Hematopoietic multipotent progenitor cell (in vitro differentiated cells): ENCODE results near the gene AP2A1. TPM values are rescaled to one million over a fixed set of nuclear protein-coding genes. Genes with fewer than 3 reads are reported as not detected.

Experiments
- DNase-seq, 3 donors: peaks; one replicate each; pipeline ENCODE4 v3.0.0-alpha.2; 2011 to 2015; ENCODE audit warnings: low read depth in 2 of 3, low spot score in 2 of 3
- total RNA-seq: library from RNA; depleted of rRNA; stranded (reverse); fragments of >200 nt; gene quantifications from one replicate; pipeline ENCODE4 v1.2.3, GENCODE V29; 2012

Gene AP2A1
- total RNA-seq, 1 donor, result 67.9 TPM

DNA sequence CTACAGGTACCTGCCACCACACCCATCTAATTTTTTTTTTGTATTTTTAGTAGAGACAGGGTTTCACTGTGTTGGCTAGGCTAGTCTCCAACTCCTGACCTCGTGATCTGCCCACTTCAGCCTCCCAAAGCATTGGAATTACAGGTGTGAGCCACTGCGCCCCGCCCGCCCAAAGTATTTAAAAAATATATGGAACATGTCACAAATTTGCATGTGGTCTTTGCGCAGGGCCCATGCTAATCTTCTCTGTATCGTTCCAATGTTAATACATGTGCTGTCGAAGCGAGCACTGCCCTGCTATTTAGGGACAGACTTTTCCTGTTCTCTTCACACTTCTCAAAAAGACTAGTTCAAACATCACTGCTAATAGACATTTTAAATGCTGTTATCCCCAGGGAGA is 2.5 kb upstream of the AP2A1 start:
- no peak for DNase-seq

DNA sequence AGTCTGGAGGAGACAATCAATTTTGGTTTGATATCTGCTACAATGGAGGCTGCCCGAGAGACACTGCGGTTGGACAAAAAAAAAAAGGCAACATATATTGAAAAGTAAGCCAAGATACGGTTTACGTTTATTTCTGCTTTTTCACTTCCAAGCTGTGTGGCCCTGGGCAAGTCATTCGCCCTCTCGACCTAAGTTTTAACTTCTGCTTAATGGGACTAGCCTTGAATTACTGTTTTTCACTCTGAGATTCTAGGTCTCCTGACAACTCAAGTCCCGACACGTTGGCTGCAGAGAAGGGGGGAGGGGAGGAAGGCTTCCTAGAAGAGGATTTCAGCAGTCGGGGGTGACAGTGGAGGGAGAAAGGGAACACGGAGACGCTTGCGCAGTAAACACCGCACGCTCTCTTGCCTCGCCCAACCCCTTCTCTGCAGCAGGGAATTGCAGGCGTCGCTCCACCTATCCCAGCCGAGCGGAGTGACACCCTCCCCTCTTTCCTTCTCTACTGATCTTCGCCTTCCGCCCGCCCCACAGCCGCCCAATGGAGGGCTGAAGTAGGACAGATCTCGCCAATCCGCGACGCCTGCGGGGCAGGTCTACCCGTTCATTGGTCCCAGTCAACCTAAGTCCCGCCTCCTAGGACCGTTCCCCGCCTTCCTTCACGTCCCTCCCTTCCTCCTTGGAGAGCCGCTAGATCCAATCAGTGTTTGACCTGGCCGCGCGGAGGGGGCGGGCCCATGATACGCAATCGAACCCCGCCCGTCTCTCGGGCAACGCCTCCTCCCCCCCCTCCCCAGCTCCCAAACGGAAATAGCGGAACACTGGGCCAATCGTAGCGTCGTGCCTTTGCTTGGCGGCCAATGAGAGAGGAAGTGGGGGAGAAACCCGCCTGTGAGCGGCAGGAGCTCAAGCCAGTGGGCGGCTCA is 533 bp upstream of the AP2A1 start:
- DNase-seq, result peak; percentile 97 to 100 (median 100)

DNA sequence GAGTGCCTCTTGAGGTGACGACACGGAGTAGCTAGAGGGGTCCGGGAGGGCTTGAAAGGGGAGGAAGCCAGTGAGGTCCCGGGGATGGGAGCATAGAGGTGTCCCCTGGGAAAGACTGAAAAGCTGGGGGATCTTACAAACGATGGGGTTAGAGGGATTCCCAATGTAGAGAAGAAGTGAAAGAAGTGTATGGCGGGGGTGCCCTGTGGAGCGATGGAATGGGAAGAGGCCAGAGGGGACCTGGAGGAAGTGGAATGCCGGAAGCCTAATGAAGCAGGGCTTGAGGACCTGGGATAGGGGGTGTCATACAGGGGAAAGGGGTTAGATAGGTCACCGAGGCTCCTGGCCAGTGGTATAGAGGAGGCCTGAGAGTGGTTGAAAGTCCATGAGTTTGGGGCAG is 580 bp downstream of the AP2A1 start:
- no peak for DNase-seq

DNA sequence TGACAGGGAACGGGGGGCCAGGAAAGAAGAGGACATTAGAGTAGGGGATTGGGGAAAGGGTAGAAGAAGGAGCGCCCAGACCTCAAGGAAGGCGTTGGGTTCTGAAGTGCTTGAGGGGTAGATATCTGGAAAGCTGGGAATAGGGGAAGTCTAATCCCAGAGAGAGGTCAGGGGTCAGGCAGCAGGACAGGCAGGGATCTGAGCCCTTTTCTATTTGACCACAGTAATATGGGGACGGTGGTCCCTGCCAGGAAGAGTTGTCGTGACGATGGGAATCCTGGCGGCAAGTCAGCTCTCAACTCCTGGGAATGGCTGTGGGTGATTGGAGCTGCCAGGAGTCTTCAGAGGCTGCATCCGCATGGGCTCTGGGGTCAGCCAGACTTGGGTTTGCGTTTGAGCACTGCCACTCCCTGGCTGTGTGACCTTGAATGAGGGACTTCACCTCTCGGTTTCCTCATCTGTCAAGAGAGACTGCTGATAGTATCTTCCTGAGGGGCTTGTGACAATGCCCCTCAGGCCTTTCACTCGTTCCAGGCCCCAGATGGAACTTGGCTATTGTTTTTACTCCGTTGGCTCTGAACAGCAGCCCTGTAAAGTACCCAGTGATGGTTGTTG is 1.3 kb downstream of the AP2A1 start:
- no peak for DNase-seq

DNA sequence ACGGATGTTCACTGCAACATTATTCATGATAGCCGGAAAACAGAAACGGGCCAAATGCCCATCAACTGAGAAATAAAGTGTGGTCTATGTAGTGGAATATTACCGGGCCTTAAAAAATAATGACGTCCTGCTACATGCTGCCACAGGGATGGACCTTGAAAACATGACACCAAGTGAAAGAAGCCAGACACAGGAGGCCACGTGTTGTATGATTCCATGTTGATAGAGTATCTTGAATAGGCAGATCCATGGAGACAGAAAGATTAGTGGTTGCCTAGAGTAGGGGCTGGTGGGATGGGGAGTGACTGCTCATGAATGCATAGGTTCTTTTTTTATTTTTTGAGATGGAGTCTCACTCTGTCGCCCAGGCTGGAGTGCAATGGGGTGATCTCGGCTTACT is 3.7 kb downstream of the AP2A1 start:
- no peak for DNase-seq

DNA sequence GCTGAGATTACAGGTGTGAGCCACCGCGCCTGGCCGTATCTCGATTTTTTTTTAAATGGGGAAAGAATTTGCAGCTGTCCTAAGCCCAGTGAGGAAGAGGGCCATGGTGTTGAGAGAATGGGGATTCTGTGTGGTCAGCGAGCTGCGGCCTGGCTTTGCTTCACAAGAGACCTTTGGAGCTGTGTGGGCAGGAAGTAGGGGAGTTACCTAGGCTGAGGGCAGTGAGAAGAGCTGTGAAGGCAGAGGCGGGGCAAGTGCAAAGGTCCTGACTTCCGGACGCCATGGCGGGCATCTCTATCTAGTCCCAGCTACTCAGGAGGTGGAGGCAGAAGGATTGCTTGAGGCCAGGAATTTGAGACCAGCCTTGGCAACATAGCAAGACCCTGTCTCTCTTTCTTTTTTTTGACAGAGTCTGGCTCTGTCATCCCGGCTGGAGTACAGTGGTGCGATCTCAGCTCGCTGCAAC is 4.9 kb downstream of the AP2A1 start:
- no peak for DNase-seq

DNA sequence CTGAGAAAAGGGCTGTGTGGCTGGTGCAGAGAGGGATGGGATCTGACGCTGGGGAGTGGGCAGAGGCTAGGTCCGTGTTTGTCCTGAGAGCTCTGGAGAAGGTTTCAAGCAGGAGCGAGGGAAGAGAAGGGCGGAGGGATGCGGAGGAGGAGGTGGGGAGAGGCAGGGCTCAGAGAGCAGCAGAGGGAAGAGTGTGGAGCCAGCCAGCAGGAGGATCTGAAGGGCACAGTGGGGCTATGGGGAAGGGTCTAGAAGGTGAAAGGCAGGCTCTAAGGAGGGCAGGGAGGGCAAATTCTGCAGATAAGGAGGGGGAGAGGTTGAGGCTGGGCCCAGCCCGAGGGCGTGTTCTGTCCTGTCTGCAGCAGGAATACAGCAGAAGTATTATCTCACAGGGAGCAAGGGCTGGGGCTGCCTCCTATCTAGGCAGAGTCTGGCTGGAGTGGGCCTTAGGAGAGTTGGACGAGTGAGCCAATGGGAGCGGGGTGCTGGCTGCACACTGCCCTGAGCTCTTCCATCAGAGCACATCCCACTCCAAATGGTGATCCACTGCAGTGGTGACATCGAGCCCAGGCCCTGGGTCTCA is 6.1 kb downstream of the AP2A1 start:
- no peak for DNase-seq

DNA sequence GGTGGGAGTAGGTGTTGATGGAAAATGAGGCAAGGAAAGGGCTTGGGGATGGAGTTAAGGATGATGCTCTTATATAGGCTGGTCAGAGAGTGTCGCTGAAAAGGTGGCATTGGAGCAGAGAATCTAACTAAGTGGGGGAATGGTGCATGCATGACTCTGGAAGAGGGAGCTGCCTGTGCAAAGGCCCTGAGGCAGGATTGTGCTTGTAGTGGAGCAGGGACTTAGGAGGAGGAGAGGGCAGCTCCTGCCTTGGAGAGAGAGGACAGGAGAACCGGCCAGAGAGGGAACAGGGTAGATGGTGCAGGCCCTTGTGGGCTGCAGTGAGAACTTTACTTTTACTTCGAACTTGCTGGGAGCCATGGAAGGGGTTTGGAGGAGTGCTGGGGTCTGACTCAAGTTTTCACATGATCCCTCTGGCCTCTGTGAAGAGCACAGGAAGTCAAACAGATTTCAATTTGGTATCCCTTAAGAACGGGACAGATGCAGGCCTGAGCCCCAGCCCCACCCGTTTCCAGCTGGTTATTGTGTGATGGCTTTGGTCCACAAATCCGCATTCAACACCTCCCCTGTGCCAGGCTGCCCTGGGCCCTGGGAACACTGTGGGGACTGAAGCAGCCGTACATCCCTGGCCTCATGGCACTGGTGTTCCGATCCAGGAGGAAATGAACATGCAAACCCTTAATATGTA is 7.0 kb downstream of the AP2A1 start:
- no peak for DNase-seq

DNA sequence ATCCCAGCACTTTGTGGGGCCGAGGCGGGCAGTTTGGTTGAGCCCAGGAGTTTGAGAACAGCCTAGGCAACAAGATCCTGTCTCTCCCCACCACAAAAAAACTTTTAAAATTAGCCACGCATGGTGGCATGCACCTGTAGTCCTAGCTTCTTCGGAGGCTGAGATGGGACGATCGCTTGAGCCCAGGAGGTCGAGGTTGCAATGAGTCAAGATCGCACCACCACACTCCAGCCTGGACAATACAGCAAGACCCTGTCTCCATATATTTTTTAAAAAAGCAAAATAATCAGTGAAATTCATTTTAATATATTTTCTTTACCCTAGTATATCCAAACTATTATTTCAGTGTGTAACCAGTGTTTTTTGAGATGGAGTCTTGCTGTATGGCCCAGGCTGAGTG is 8.2 kb downstream of the AP2A1 start:
- DNase-seq, result no peak

DNA sequence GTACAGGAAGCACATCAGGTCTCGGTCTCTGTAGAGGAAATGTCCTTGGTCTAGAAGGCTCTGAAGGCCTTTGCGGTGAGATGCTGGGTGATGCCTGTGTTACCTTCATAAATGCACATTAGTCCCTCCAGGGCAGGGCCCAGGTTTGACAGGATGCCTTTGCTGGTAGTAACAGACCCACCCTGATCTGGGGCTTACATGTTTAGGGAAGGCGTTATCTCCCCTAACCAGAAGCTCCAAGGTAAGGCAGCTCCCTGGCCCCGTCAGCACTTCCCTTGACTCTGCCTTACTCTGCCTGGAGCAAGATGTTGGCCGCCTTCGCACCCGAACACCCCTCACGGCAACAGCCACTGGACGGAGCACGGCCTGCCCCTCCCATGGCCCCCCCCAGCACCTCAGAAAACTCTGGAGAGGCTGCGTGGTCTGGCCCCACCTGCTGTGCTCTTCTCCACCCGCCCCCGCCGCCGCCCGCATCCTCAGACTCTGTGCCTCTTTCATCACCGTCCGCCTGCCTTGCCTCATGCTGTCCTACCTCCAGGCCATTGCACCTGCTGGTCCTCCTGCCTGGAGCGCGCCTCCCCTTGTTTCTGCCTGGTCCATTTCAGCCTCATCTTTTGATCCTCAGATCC is 9.1 kb downstream of the AP2A1 start:
- no peak for DNase-seq

DNA sequence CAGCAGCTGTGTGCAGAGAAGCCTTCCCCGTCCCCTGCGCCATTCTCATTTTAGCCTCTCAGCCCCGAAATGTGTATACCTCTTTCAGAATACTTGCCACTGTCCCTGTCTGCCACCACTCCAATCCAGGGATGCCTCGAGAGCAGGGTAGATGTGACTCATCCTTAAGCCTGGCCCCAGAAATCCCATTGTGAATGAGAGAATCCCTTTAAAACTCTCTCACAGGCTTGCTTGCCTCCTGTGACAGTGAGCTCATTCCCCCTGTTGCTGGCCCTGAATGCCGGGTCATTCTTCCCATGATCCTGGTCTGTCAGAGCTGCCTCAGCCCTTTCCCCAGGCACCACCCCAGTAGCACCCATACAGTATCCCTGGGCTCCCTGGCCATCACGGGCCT is 9.6 kb downstream of the AP2A1 start:
- no peak for DNase-seq

DNA sequence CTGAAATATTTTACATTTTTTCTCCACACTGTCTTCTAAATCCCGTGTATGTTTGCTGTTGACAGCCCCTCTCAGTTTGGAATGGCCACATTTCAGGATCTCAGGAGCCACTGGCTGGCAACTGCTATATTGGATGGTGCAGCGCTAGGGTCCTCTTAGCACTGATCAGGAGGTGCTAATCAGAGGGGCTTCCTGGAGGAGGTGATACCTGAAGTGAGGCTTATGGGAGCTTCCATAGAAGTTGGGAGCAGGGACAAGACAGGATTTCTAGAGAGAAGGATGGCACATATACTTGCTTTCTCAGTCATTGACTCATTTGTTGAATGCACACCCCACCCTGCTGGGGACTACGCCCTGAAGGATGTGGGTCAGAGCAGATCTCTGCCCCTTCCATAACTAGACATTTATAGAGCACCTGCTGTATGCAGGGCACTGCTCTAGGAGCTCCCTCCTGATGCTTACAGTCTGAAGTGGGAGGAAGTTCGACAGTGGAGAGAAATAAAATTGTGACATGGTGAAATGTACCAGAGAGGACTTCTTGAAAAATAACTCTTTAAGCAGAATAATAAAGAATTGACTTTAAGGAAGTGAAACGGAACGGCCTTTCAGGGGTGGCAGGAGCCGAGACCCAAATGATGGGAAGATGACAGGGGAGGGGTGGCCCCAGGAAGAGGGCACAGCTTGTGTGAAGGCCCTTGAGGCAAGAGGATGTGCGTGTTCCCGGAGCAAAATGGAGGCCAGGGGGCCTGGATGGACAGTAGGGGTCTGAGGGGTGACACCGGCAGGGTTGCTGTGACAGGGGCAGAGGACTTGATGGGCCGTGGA is 13.1 kb downstream of the AP2A1 start:
- DNase-seq, result no peak

DNA sequence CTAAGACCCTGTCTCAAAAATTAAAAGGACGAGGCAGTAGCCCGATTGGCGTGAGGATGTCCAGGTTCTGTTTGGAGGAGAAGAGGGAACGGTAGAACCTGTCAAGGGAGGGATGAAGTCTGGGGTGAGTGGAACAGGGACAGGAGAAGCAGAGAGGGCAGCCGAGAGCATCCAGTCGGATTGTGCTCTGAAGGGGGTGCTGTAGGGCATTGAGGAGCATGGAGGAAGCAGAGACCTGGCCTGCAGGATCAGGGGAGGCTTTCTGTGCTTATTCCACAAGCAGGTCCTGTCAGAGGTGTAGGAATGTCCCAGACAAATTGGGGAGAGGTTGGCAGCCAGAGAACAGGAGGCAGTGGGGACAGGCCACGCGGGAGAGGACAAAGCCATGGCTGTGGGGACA is 14.1 kb downstream of the AP2A1 start:
- no peak for DNase-seq

DNA sequence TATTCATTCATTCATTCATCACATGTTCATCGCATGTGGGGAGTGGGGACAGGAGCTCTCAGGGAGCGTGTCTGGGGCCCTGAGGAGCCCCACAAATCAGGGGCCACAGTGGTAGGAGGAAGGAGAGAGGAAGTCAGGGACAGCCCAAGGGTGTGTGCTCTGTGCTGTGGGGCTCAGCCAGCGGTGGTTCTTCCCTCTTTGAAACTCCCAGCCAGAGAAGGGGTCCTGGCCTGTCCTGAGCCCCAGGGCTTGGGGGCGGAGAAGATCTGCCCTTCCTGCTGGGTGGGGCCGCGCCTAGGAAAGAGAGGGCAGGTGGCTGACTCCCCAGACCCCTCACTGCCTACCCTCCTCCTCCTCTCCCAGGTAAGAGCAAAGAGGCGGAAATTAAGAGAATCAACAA is 14.6 kb downstream of the AP2A1 start:
- no peak for DNase-seq

DNA sequence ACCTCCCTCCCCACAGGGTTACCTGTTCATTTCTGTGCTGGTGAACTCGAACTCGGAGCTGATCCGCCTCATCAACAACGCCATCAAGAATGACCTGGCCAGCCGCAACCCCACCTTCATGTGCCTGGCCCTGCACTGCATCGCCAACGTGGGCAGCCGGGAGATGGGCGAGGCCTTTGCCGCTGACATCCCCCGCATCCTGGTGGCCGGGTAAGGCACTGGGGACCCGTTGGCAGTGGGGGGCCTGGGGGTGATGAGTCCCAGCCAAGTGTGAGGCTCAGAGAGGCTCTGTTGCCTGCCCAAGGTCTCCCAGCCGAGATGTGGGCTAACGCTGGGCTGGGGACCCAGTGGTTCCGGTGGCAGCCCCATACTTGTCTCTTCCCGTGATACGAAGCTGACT is 15.7 kb downstream of the AP2A1 start:
- DNase-seq, result no peak

DNA sequence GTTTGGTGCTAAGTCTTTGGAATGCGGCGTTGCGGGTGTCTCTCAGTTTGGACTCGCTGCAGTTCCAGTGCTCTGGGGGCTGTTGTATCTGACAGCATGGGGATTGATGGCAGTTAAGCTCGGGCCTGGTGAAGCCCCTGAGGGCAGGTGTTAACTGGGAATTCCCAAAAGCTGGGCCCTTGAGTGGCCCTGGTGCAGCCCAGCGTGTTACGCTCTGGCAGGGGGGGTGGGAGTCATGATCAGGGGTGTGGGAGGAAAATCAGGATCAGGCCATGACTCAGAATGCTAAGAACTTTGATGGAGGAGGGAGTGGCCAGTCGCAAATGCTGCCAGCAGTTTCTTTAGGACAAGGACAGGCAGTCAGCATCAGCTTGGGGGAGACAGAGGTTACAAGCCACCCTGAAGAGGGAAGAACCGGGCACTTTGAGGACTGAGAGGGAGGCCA is 19.6 kb downstream of the AP2A1 start:
- DNase-seq, result no peak

DNA sequence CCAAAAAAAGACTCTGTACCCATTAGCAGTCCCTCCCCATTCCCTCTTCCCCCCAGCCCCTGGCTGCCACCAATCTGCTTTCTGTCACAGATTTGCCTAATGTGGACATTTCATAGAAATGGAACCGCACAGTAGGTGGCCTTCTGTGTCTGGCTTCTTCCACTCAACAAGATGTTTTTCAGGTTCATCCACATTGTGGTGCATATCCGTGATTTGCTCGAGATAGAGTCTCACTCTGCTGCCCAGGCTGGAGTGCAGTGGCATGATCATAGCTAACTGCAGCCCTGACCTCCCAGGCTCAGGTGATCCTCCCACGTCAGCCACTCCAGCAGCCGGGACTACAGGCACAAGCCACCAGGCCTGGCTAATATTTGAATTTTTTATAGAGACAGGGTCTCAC is 20.9 kb downstream of the AP2A1 start:
- no peak for DNase-seq

DNA sequence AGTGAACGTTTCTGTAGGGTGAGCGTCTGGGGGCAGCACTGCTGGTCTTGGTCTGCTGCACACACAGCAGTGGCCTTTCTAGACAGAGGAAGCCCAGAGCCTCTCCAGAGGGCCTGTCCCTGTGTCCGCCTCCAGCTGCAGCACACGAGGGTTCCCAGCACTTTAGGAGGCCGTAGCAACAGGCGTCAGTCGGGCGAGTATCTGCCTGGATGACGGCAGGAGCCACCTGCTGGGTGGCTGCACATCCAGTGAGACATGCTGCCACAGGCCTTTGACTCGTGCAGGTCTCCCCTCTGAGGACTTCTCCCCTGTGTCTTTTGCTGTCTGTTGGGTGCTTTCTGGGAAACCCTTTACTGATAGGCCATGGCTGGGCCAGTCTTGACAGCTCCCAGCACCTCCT is 22.1 kb downstream of the AP2A1 start:
- DNase-seq, result no peak

DNA sequence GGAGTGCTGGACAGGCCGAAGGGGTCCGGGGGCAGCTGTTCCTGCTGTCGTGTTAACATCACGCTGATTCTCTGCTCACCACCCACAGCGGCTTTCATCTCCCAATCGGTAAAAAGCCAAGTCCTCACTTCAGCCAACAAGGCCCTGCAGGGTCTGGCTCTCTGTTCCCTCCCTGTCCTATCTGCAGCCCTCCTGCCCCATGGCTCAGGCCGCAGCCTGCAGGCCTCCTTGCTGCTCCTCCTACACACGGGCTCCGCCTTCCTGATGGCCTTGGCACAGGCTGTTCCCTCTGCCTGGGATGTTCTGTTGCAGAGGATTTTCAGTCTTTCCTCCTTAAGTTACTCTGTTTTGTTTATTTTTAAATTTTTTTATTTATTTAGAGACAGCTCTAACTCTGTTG is 24.1 kb downstream of the AP2A1 start:
- DNase-seq, result no peak
